Activated CD4-positive, alpha-beta T cell treated with anti-CD3 and anti-CD28 coated beads, Interleukin-2, amount 50 U/mL, for 16 hours (primary cell): ENCODE measurements around the gene FAM149B1.
"Not testable (repeated sequence)": the region's sequence is repeated elsewhere in the genome, so short reads cannot be mapped to it uniquely, and the experiment has no call there.

Experiments used
- DNase-seq: peaks from one replicate; pipeline ENCODE4 v3.0.0-alpha.2; 2020

Gene FAM149B1

DNA sequence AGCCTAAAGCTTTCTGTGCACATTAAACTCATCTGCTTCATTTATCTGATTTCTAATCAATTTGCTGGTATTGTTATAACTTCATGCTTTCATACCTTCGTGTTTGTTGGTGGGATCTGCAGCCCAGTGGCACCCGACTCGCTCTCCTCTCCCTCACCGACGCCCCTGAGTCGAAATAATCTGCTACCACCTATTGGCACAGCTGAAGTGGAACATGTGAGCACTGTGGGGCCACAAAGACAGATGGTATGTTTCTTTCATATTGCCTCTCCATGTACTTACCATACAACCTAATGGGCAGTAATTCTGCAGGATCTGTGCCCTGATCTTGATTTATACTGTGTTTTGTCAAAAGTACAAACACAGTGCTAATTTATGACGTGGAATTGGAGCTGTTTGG lies 66.8 kb downstream of the FAM149B1 start:
- DNase-seq, result no peak

DNA sequence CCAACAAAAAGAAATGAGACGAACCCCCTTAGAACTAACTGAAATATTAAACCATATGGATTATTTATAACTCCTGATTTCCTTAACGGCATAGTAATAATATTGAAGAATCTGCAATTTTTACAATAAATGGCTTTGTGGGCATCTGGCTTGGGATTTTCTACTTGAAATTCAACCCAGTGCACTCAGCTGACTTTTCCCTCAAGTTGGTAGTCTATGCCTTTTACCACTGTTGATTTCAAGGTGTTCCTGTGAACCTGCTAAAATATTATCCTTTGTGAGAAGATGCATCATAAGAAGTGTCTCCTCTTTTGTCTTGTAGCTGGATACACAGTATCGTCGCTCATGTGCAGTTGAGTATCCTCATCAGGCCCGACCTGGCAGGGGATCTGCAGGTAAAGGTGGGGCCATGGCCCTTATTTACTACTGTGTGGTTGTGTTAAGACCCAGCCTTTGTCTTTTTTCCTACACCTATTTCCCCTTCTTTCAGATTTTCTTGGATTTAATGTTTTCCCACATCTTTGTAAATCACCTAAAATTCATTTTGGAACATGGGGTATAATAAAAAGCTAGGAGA lies 71.2 kb downstream of the FAM149B1 start:
- no peak for DNase-seq

DNA sequence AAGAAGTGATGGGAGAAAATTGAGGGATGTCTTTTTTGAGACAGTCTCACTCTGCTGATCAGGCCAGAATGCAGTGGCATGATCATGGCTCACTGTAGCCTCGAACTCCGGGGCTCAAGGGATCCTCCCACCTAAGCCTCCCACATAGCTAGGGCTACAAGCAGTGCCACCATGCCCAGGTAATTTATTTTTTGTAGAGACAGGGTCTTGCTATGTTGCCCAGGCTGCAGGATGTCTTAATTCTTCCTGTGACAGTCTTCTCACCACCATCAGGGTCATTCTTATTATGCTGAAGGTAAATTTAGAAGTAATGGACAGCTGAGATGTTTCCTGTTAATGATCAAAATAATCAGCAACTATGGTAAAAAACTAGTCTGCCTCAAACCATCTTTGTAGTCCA lies 72.0 kb downstream of the FAM149B1 start:
- no peak for DNase-seq

DNA sequence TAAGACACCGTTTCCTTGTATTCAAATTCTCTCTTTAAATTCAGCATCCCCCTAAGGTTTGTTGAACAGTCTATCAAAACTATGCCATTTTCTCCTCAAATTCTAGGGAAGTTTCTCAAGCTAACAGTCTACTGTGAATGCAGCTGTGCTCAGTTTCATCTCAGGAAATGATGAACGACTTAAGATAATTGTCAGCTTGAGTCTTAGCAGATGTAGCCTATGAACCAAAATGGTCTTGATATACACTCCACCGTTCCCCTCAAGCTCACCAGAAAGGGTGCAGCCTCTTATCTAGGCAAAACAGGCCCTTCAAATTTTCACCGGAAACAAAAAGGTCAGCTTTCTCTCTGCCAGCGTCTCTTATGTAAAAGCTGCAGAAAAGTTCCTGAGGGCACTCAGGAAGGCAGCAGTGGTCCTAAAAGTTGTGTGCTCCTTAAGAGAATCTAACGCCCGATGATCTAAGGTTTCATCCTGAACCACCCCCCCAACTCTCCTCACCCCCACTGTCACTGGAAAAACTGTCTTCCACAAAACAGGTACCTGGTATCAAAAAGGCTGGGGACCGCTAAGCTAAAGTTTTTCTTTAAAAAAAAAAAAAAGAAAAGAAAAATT lies 77.1 kb downstream of the FAM149B1 start:
- DNase-seq, result no peak

DNA sequence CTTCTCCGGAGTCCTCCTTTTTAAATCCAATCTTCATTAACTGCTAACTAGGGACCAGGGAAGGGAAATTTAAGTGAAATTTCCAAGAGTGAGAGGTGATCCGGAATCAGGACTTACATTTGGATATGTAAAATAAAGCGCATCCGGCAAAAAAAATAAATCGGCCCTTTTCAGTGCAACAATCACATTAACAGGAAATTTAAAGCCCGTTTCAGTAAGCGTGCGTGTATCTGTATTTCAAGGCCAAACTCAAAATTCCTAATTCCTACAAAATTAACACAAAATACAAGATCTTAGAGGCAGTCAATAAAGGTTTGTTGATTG lies 78.4 kb downstream of the FAM149B1 start:
- no peak for DNase-seq

- DNase-seq, result peak; percentile 98
Observed at GRCh38 chr10:73246646-73247508, 79.0 kb downstream of the FAM149B1 start, which contains the start of gene DNAJC9. Gene DNAJC9 (minus strand): TSS chr10:73247255. CDS start chr10:73247189, 66 bp downstream.

DNA sequence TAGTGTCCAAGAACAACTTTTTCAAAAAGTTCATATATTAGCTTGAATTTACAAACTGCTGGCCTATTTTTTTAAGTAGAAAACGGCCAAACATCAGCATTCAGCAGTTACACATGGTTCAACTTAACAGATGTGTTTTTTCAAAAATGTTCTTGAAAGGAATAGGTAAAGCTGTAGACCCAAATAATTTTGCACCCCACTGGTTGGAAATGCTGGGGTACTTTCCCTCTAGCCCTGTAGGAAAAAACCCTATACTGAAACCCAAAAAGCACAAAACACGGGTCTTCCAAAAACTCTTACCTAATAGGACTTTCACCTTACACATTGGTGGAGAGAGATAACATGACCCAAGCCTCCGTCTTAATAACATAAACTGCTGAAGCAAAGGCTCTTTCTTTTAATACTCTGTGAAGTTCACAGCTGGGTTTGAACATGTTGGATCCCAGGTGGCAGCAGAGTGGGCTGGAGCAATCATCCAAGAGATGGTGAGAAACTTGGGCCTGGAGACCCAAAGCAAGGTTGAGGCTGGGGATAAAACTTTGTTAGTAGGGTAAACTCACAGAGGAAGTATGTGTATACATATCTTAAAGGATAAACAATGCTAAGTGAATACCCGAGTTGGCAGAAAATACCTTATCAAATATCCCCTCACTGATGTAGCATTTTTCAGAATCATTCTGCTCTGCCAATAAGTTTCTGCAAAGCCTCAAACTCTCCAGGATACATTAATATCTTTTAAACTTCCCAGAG lies 79.8 kb downstream of the FAM149B1 start:
- DNase-seq, result peak; percentile 12

- no peak for DNase-seq
Observed at GRCh38 chr10:73248259-73248724, 80.4 kb downstream of the FAM149B1 start.

GRCh38 chr10:73251683-73252444 lies 83.9 kb downstream of the FAM149B1 start:
- no peak for DNase-seq

DNA sequence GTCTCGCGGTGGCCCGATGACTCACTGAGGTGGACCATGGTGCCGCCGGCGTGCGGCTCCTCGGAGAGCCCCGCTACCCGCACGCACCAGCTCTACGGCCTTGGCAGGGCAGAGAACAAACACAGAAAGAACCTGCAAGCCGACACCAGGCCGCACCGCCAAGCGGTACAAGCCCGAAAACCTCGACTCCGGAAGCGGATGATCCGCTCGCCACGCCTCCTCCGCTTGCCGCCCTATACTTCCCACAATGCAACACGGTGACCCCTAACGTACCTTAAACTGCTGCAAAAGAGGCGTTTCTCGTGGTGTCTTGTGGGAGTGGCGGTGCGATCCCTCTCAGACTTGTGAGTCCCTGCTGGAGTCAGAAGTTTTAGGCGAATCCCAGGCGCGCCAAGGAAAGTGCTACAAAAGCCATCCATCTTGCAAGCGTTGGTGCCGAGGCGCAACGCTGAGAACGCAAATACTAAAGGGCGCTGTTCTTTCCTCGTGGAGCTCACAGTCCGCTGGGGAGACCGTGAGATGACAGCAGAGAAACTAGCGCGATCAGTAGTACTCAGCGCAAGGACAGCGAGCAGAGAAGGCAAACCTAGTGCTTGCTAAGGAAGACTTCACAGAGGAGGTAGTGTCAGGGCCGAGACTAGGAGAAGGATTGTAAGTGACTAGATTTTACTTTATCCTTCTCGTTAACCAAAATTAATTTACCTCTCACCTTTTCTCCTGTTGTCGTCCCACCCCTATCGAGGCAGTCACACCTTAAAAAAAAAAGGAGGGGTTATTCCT lies 84.7 kb downstream of the FAM149B1 start, which contains the start of gene MRPS16:
Gene MRPS16 (minus strand): TSS at position 200 of the 780 bp plus-strand sequence. CDS start 162 bp downstream, at position 38.
- peak; percentile 96 for DNase-seq

DNA sequence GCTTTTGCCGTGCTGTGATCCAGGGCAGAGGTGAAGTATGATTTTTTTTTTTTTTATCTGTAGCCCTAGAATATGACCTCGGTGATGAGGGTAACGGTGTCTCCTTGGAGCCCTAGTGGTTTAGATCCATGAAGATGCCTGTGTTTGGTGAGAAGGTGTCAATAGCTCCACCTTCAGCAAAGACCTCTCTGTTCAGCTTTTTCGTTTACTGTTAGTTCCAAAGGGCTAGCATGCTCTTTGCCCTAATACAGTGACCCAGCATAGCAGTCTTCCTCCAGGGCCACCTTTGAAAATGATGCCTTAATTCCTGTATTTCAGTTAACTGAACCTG lies 85.3 kb downstream of the FAM149B1 start:
- DNase-seq, result peak; percentile 23

DNA sequence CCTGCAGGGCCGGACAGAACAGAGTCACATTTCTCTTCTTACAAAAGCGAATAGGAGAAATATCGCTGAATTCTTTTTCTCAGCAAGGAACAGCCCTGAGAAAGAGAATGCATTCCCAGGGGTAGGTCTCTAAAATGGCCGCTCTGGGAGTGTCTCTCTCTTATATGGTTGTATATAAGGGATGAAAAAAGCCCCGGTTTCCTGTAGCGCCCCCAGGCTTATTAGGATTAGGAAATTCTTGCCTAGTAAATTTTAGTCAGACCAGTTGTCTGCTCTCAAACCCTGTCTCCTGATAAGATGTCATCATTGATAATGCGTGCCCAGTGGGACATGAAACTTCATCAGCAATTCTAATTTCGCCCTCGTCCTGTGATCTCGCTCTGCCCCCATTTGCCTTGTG lies 90.7 kb downstream of the FAM149B1 start:
- not testable (repeated sequence) for DNase-seq

DNA sequence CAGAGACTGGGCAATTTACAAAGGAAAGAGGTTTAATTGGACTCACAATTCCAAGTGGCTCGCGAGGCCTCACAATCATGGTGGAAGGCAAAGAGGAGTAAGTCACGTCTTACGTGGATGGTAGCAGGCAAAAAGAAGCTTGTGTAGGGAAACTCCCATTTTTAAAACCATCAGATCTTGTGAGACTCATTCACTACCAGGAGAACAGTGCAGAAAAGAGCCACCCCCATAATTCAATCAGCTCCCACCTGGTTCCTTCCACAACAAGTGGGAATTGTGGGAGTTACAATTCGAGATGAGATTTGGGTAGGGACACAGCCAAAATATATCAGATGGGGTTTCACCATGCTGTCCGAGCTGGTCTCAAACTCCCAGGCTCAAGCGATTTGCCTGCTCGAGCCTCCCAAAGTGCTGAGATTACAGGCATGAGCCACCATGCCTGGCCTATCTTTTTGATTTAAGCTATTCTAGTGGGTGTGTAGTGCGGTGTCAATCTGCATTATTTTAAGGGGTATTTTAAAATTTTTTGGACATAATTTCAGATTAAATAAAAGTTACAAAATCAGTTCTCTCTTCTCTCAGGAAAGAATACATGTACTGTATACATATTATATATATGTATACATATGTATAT lies 93.6 kb downstream of the FAM149B1 start:
- DNase-seq, result no peak

DNA sequence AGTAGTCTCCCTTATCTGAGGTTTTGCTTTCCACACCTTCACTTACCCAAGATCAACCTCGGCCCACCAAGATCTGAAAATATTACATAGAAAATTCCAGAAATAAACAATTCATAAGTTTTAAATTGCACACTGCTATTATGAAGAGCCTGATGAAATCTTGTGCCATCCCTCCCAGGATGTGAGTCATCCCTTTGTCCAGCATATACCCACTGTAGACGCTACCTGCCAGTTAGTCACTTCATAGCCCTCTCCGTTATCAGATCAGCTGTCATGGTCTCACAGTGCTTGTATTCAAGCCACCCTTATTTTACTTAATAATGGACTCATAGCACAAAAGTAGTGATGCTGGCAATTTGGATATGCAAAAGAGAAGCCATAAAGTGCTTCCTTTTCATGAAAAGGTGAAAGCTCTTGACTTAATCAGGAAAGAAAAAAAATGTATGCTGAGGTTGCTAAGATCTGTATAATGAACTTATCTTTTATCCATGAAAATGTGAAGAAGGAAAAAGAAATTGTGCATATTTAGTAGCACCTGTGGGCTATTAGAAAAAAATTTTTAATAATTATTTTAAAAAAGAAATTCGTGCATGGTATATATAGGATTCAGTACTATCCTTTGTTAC lies 94.3 kb downstream of the FAM149B1 start:
- DNase-seq, result peak; percentile 26

DNA sequence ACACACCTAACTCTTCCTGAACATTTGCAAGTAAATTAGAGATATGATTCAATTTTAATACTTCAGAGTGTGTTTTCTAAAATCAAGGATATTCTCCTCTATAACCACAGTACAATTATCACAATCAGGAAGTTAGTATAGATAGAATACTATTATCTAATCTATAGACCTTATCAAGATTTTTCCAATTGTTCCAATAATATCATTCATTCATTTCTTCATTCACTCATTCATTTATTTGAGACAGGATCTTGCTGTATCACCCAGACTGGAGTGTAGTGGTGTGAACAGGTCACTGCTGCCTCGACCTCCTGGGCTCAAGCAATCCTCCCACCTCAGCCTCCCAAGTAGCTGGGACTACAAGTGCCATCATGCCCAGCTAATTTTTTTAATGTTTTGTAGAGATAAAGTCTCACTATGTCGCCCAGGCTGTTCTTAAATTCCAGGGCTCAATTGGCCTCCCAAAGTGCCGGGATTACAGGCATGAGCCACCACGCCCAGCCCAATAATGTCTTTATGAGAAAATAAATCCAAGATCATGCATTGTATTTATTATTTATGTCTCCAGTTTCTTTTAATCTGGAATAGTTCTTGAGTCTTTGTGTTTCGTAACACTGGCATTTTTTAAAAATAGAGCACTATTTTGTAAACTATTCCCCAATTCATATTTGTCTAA lies 95.1 kb downstream of the FAM149B1 start:
- DNase-seq, result no peak

DNA sequence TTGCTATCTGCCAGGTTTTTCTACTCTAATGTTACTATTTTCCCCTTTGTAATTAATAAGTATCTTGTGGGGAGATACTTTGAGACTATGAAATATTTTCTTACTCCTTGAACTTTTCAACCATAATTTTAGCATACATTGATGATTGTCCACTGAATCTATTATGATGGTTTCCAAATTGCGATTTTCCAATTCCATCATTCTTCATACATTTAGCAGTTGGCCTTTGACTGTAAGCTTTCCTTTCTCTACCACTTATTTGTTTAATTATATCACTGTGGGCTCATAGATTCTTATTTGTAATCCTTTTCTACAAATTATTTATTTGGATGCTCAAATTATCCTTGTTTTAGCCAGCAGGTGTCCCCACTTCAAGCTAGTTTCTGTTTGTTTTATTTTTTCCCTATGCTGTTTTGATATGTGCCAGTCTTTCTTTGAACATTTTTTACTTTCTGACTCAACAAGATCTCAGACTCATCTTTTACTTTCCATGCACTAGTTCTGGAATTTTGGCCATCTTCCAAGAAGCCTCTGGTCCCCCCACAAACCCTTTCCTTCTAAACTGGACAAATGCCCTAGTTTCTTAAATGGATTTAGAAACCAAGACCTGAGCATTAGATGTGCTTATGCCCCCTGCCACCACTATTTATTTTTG lies 95.9 kb downstream of the FAM149B1 start:
- DNase-seq, result peak; percentile 28

DNA sequence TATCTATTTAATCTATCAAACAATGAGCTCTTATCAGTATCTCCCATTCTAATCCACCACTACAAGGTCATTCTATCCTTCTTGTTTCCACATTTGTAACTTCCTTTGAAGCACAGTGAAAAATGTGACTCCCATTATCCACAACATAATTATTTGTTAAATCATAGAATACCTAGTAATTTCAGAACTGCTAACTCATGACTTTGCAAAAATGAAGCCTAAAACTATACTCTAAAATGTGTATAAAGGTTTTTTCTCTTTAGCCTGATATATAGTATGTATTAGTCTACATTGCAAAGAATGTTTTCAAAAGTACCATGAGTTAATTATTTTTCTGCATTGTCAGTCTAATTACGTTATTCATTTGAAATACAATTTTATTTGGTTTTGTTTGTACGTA lies 96.5 kb downstream of the FAM149B1 start:
- no peak for DNase-seq

DNA sequence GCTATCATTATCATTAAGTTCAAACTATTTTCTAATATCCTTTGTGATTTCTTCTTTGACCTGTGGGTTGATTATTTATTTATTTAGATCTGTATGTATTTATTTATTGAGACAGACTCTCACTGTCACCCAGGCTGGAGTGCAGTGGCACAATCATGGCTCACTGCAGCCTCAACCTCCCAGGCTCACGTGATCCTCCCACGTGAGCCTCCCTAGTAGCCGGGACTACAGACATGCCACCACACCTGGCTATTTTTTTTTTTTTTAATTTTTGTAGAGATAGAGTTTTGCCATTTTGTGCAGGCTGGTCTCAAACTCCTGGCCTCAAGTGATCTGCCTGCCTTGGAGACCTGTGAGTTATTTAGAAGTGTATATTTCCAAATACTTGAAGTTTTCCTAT lies 113.2 kb downstream of the FAM149B1 start:
- DNase-seq, result no peak

GRCh38 chr10:73287441-73287840 lies 119.5 kb downstream of the FAM149B1 start:
- no peak for DNase-seq

DNA sequence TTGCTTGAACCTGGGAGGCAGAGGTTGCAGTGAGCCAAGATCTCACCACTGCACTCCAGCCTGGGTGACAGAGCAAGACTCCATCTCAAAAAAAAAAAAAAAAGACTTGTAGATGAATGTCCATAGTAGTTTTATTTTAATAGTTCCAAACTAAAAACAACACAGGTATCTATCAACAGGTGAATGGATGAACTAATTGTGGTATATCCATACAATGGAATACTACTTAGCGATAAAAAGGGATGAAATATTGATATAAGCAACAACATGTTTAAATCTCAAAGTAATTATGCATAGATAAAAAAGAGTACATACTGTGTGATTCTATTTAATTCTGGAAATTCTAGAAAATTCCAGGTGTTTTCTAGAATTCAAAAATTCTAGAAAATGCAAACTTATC lies 122.0 kb downstream of the FAM149B1 start:
- DNase-seq, result no peak
